HL-60 (cell line): ENCODE measurements around the gene C11orf98.

Experiments
- DNase-seq, 2 experiments: peaks; one replicate each; pipeline ENCODE4 v3.0.0-alpha.2; 2010 to 2020; ENCODE audit warnings: low read depth in 1 of 2, low spot score in 1 of 2
- H3K27ac ChIP-seq: fragments of 250-450 bp; sonication (Bioruptor Pico); replicated peaks from 2 replicates; pipeline ENCODE4 v1.5.1; 2020; ENCODE audit warnings: mild to moderate bottlenecking, moderate library complexity
- H3K27me3 ChIP-seq: fragments of 250-450 bp; sonication (Bioruptor Pico); 2 replicates; pipeline ENCODE4 v1.5.1; 2021; ENCODE audit warnings: mild to moderate bottlenecking, moderate library complexity; ENCODE audit not compliant: insufficient read depth, poor library complexity, severe bottlenecking
- H3K4me3 ChIP-seq: replicated peaks from 2 replicates; pipeline ENCODE4 v1.5.1; 2011; ENCODE audit warnings: mild to moderate bottlenecking, control low read depth, low read length; ENCODE audit not compliant: insufficient read depth
- CTCF ChIP-seq: IDR thresholded peaks from one replicate; pipeline ENCODE4 v1.5.1; 2011; ENCODE audit warnings: low read length, control low read depth, inconsistent platforms; ENCODE audit not compliant: insufficient read depth
- GABPA ChIP-seq: IDR thresholded peaks from 2 replicates; pipeline ENCODE4 v1.6.1; 2012; ENCODE audit warnings: low read depth
- POLR2AphosphoS5 ChIP-seq: IDR thresholded peaks from 2 replicates; pipeline ENCODE4 v1.6.1; 2012; ENCODE audit warnings: low read depth
- SPI1 ChIP-seq: IDR thresholded peaks from 2 replicates; pipeline ENCODE4 v1.6.1; 2012; ENCODE audit warnings: low read depth, mild to moderate bottlenecking, borderline replicate concordance
- TF ChIP-seq, protein P1 (sequence below): IDR thresholded peaks from 2 replicates; pipeline ENCODE4 v1.6.1; 2012; ENCODE audit warnings: low read depth; ENCODE audit not compliant: insufficient replicate concordance

The C11orf98 gene

DNA sequence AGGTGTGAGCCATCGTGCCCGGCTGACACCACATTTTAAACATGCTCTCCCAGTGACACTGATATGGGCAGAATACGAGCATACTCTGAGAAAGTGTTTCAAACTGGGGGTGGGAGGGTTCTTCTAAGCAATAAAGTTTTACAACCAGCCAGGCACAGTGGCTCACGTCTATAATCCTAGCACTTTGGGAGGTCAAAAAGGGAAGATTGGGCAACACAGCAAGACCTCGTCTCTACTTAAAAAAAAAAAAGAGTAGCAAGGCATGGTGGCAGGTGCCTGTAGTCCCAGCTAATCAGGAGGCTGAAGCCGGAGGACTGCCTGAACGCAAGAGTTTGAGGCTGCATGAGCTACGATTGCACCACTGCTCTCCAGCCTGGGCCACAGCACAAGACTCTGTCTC lies 20.8 kb downstream of the C11orf98 start:
- TF ChIP-seq CTCF (no peak), GABPA (no peak), POLR2AphosphoS5 (no peak), SPI1 (no peak)
- TF ChIP-seq, protein P1, sequence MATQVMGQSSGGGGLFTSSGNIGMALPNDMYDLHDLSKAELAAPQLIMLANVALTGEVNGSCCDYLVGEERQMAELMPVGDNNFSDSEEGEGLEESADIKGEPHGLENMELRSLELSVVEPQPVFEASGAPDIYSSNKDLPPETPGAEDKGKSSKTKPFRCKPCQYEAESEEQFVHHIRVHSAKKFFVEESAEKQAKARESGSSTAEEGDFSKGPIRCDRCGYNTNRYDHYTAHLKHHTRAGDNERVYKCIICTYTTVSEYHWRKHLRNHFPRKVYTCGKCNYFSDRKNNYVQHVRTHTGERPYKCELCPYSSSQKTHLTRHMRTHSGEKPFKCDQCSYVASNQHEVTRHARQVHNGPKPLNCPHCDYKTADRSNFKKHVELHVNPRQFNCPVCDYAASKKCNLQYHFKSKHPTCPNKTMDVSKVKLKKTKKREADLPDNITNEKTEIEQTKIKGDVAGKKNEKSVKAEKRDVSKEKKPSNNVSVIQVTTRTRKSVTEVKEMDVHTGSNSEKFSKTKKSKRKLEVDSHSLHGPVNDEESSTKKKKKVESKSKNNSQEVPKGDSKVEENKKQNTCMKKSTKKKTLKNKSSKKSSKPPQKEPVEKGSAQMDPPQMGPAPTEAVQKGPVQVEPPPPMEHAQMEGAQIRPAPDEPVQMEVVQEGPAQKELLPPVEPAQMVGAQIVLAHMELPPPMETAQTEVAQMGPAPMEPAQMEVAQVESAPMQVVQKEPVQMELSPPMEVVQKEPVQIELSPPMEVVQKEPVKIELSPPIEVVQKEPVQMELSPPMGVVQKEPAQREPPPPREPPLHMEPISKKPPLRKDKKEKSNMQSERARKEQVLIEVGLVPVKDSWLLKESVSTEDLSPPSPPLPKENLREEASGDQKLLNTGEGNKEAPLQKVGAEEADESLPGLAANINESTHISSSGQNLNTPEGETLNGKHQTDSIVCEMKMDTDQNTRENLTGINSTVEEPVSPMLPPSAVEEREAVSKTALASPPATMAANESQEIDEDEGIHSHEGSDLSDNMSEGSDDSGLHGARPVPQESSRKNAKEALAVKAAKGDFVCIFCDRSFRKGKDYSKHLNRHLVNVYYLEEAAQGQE = no peak
- no peak overlapping the region for H3K27ac ChIP-seq
- no peak overlapping the region for H3K4me3 ChIP-seq
- DNase-seq = no peak
- no peaks in the 10 kb centered on the region for H3K27me3 ChIP-seq

GRCh38 chr11:62632492-62632891 lies 32.5 kb downstream of the C11orf98 start:
- no peak overlapping the region for H3K4me3 ChIP-seq
- no peak for TF ChIP-seq POLR2AphosphoS5
- TF ChIP-seq GABPA = no peak
- no peak for TF ChIP-seq CTCF
- TF ChIP-seq SPI1 = no peak
- TF ChIP-seq, protein P1 = no peak
- H3K27ac ChIP-seq = no peak overlapping the region
- no peaks in the 10 kb centered on the region for H3K27me3 ChIP-seq
- DNase-seq = no peak

DNA sequence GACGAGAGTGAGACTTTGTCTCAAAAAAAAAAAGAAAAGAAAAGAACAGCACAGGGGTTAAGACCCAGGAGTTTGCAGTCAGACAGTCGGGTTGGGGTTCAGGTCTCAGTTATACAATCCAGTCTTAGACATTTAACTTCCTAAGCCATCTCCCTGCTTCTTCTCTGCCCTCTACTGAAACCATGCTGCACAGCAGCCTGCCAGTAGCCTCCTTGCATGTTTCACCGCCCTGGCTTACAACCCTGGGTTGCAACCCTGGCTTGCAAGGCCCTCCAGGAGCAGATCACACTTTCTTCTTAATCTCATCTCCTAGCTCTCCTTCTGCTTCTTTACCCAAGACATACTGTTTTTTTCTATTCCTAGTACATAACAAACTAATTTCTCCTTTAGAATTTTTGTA lies 37.3 kb downstream of the C11orf98 start:
- TF ChIP-seq, protein P1 = no peak
- TF ChIP-seq CTCF = no peak
- TF ChIP-seq SPI1 = no peak
- TF ChIP-seq GABPA = no peak
- TF ChIP-seq POLR2AphosphoS5 = no peak
- no peak overlapping the region for H3K4me3 ChIP-seq
- no peak for DNase-seq
- H3K27me3 ChIP-seq = no peaks in the 10 kb centered on the region
- no peak overlapping the region for H3K27ac ChIP-seq
